ENCODE results near the gene PIK3R6.

DNA sequence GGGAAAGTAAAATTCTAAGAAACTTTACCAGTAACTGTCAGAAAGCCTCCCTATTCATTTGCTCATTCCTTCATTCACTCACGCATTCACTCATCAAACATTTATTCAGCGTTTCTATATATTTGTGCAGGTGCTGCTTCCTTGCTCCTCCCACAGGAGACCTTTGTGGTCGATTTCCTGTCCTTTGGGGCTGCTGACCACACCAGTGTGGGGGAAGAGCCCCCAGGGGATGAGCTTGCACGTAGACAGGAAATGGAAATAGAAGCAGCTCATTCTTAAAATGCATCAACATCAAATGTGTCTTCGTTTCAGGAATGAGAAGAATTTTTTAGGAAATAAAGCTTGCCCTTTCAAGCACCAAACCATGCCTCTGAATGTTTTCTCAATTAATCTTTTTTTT, 9.6 kb downstream of the PIK3R6 start:
- no peak for TF ChIP-seq POLR2A (IDR thresholded peaks at IDR 0.05)
- no peak for TF ChIP-seq CTCF (IDR thresholded peaks at IDR 0.05)

Measured in esophagus squamous epithelium (tissue), 4 donors.